PC-9 (cell line): Measurements from ENCODE around the gene SPPL2B. TPM values are rescaled to one million over a fixed set of nuclear protein-coding genes. Genes with fewer than 3 reads are reported as not detected.

Experiments used
- BruUV-seq: library from RNA; stranded (reverse); fragments of 400-500 nt; replicated peaks from 2 replicates; lab custom pipeline; 2021; lab: Mats Ljungman, UMichigan
- CTCF ChIA-PET: fragments of 300-600 bp; sonication (Branson Sonifier 250); formaldehyde crosslinking; loops from one replicate; lab custom pipeline; 2022; ENCODE audit warnings: antibody characterized with exemption; lab: Charles Lee
- POLR2A ChIA-PET: fragments of 300-600 bp; sonication (Branson Sonifier 250); formaldehyde crosslinking; loops from one replicate; lab custom pipeline; 2022; ENCODE audit warnings: antibody characterized with exemption; ENCODE audit not compliant: unreplicated experiment; lab: Charles Lee
- DNase-seq, 2 experiments: peaks; one replicate each; pipeline versions ENCODE4 v3.0.0 to v3.0.0-alpha.2; 2015 to 2022; ENCODE audit warnings: mixed read lengths in 1 of 2
- H2AFZ ChIP-seq: fragments of 200-600 bp; sonication (generic); 2 replicates; pipeline ENCODE4 v1.8.1; 2017; ENCODE audit warnings: antibody characterized with exemption
- H3F3A ChIP-seq: fragments of 200-600 bp; sonication (generic); 2 replicates; pipeline ENCODE4 v1.8.1; 2017; ENCODE audit warnings: antibody characterized with exemption, mild to moderate bottlenecking, low read depth; ENCODE audit not compliant: insufficient read depth
- H3K27ac ChIP-seq: fragments of 200-600 bp; sonication (generic); 2 replicates; pipeline ENCODE4 v1.6.1; 2016; ENCODE audit warnings: mixed run types
- H3K27me3 ChIP-seq: fragments of 200-600 bp; sonication (generic); 2 replicates; pipeline ENCODE4 v1.6.1; 2016; ENCODE audit warnings: low read depth, mixed run types; ENCODE audit not compliant: insufficient read depth
- H3K36me3 ChIP-seq: fragments of 200-600 bp; sonication (generic); 2 replicates; pipeline ENCODE4 v1.6.1; 2016; ENCODE audit warnings: low read depth, mixed run types
- H3K4me1 ChIP-seq: fragments of 200-600 bp; sonication (generic); replicated peaks from 2 replicates; pipeline ENCODE4 v1.6.1; 2016; ENCODE audit warnings: mixed run types; ENCODE audit not compliant: insufficient read depth
- H3K4me2 ChIP-seq: fragments of 200-600 bp; sonication (generic); 2 replicates; pipeline ENCODE4 v1.6.1; 2017; ENCODE audit warnings: mixed run types
- H3K4me3 ChIP-seq: fragments of 200-600 bp; sonication (generic); 2 replicates; pipeline ENCODE4 v1.6.1; 2016; ENCODE audit warnings: mixed run types
- H3K79me2 ChIP-seq: fragments of 200-600 bp; sonication (generic); 2 replicates; pipeline ENCODE4 v1.6.1; 2017; ENCODE audit warnings: low read depth, mixed run types
- H3K9me2 ChIP-seq: fragments of 200-600 bp; sonication (generic); 2 replicates; pipeline ENCODE4 v1.8.1; 2017; ENCODE audit warnings: mild to moderate bottlenecking; ENCODE audit not compliant: insufficient read depth
- H3K9me3 ChIP-seq: fragments of 200-600 bp; sonication (generic); 2 replicates; pipeline ENCODE4 v1.8.1; 2016; ENCODE audit warnings: low read depth; ENCODE audit not compliant: insufficient read depth
- H4K20me1 ChIP-seq: fragments of 200-600 bp; sonication (generic); 2 replicates; pipeline ENCODE4 v1.8.1; 2017; ENCODE audit not compliant: insufficient read depth
- CTCF ChIP-seq: fragments of 200-600 bp; sonication (generic); conservative IDR thresholded peaks from 2 replicates; pipeline ENCODE4 v1.6.1; 2017; ENCODE audit warnings: mixed run types, antibody characterized with exemption, mild to moderate bottlenecking, moderate library complexity
- EZH2 ChIP-seq: fragments of 200-600 bp; sonication (generic); IDR thresholded peaks from 2 replicates; pipeline ENCODE4 v1.8.0; 2017; ENCODE audit warnings: antibody characterized with exemption, low read depth
- intact Hi-C: fragments of 100-400 bp; cut with micrococcal nuclease; formaldehyde crosslinking; loops from one replicate; pipeline ENCODE4 v1.10.0; 2022; ENCODE audit not compliant: unreplicated experiment
- total RNA-seq: library from RNA; stranded (reverse); gene quantifications from 2 replicates; pipeline ENCODE4 v1.2.3, GENCODE V29; 2021

Gene SPPL2B
- total RNA-seq, 1 experiment from 2014 or later, result 49.6 TPM

- no peak overlapping the region for H2AFZ ChIP-seq
- no peaks in the 10 kb centered on the region for H3K9me2 ChIP-seq
- no peaks in the 10 kb centered on the region for H3K9me3 ChIP-seq
- no peak for DNase-seq
- no peaks in the 10 kb centered on the region for H3F3A ChIP-seq
- H3K4me2 ChIP-seq, result no peak overlapping the region
- H3K4me1 ChIP-seq, result no peaks in the 10 kb centered on the region
- TF ChIP-seq CTCF (no peak), EZH2 (no peak)
- no TSS peak for BruUV-seq
- H4K20me1 ChIP-seq, result no peaks in the 10 kb centered on the region
- H3K79me2 ChIP-seq, result no peaks in the 10 kb centered on the region
- H3K27me3 ChIP-seq, result no peaks in the 10 kb centered on the region
- ChIA-PET CTCF (no interaction called here), POLR2A (no interaction called here)
- no peaks in the 10 kb centered on the region for H3K36me3 ChIP-seq
- intact Hi-C loops, result no loop called here
- no peak overlapping the region for H3K4me3 ChIP-seq
- H3K27ac ChIP-seq, result no peak overlapping the region
Observed at GRCh38 chr19:2320939-2321338, 7.5 kb upstream of the SPPL2B start.

- no peaks in the 10 kb centered on the region for H3K27me3 ChIP-seq
- intact Hi-C loops, result no loop called here
- no peaks in the 10 kb centered on the region for H3K9me3 ChIP-seq
- H3K36me3 ChIP-seq, result no peaks in the 10 kb centered on the region
- ChIA-PET POLR2A (no interaction called here), CTCF (no interaction called here)
- no peaks in the 10 kb centered on the region for H3K4me1 ChIP-seq
- H3K9me2 ChIP-seq, result no peaks in the 10 kb centered on the region
- no peak overlapping the region for H2AFZ ChIP-seq
- no peaks in the 10 kb centered on the region for H3F3A ChIP-seq
- no peak for TF ChIP-seq EZH2
- no peak for TF ChIP-seq CTCF
- H3K4me3 ChIP-seq, result no peak overlapping the region
- no peak overlapping the region for H3K4me2 ChIP-seq
- no peak overlapping the region for H3K27ac ChIP-seq
- BruUV-seq, result no TSS peak
- no peak for DNase-seq
- H3K79me2 ChIP-seq, result peaks cover 5% of the 10 kb centered on the region; the same call in 1 of the 2 replicates
- no peaks in the 10 kb centered on the region for H4K20me1 ChIP-seq
Observed at GRCh38 chr19:2321565-2322283, 6.8 kb upstream of the SPPL2B start.

GRCh38 chr19:2323707-2324106 lies 4.8 kb upstream of the SPPL2B start:
- TF ChIP-seq EZH2, result no peak
- TF ChIP-seq CTCF, result no peak
- no peaks in the 10 kb centered on the region for H3K36me3 ChIP-seq
- ChIA-PET POLR2A (no interaction called here), CTCF (no interaction called here)
- DNase-seq, result no peak
- H3K4me1 ChIP-seq, result no peaks in the 10 kb centered on the region
- BruUV-seq, result no TSS peak
- intact Hi-C loops, result no loop called here
- no peak overlapping the region for H2AFZ ChIP-seq
- no peaks in the 10 kb centered on the region for H3K27me3 ChIP-seq
- no peak overlapping the region for H3K27ac ChIP-seq
- no peak overlapping the region for H3K4me3 ChIP-seq
- H3F3A ChIP-seq, result no peaks in the 10 kb centered on the region; the same call in 1 of the 2 replicates
- H3K79me2 ChIP-seq, result peaks cover 22% of the 10 kb centered on the region
- no peak overlapping the region for H3K4me2 ChIP-seq
- H4K20me1 ChIP-seq, result no peaks in the 10 kb centered on the region
- H3K9me3 ChIP-seq, result no peaks in the 10 kb centered on the region
- H3K9me2 ChIP-seq, result no peaks in the 10 kb centered on the region
